ENCODE data around the gene PI4KA.

PI4KA gene

DNA sequence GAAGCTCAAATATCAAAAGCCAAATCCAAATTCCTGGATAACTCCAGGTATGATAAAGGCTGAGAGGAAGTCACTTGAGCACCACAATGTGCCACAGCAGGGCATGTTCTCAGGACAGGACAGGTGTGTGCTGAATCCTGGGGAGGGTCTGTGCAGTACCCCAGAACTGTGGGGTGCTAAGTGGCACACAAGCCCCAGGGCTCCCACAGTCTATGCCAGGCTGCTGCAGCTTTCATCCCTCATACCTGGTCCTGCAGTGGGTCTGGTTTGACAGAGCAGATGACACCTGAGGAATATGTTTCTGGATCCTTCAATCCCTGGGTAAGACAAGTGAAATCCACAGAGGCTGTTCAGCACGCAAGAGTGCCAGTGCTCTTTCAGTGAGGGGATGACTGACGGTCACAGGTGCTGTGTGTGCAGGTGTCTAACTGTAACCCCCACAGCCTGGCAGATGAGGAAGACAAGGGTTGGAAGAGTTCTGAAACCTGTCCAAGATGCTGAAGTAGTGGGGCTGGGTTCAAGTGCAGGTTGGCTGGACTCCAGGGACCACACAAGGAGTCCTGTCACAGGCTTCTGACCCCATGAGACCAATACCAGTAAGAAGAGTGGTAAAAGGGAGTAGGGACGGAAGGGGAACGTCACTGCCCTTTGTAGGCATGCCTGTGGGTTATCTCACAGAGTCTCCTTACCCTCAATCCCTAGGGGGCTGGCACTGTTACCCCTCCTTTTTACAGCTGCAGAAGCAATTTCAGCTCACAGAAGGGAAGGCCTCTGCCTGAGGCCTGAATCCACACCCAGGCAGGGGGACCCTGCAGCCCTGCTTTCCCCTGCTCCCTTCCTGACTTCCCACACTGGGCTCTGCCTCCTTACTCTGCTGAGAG is 70.6 kb downstream of the PI4KA start:
- Histone ChIP-seq H4K20me1 (ENCODE audit: insufficient read depth) (no peaks in the 10 kb centered on the region; the same call in 1 of the 2 replicates), H3K4me3 (IDR thresholded peaks at IDR 0.05; ENCODE audit: insufficient read depth, low read depth, low read length) (no peak overlapping the region), H3K4me2 (no peak overlapping the region), H2AFZ (ENCODE audit: low read depth) (no peak overlapping the region), H3K27me3 (ENCODE audit: insufficient read depth, low read depth) (no peaks in the 10 kb centered on the region), H3K4me1 (ENCODE audit: low read depth, poor library complexity, severe bottlenecking) (peaks cover 3% of the 10 kb centered on the region), H3K27ac (no peak overlapping the region), H3K36me3 (ENCODE audit: insufficient read depth) (no peaks in the 10 kb centered on the region), H3K9ac (no peak overlapping the region), H3K79me2 (ENCODE audit: insufficient read depth, low read depth) (no peaks in the 10 kb centered on the region)
- TF ChIP-seq, protein P1, sequence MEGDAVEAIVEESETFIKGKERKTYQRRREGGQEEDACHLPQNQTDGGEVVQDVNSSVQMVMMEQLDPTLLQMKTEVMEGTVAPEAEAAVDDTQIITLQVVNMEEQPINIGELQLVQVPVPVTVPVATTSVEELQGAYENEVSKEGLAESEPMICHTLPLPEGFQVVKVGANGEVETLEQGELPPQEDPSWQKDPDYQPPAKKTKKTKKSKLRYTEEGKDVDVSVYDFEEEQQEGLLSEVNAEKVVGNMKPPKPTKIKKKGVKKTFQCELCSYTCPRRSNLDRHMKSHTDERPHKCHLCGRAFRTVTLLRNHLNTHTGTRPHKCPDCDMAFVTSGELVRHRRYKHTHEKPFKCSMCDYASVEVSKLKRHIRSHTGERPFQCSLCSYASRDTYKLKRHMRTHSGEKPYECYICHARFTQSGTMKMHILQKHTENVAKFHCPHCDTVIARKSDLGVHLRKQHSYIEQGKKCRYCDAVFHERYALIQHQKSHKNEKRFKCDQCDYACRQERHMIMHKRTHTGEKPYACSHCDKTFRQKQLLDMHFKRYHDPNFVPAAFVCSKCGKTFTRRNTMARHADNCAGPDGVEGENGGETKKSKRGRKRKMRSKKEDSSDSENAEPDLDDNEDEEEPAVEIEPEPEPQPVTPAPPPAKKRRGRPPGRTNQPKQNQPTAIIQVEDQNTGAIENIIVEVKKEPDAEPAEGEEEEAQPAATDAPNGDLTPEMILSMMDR (conservative IDR thresholded peaks at IDR 0.05; ENCODE audit: low read depth, low read length) = no peak

DNA sequence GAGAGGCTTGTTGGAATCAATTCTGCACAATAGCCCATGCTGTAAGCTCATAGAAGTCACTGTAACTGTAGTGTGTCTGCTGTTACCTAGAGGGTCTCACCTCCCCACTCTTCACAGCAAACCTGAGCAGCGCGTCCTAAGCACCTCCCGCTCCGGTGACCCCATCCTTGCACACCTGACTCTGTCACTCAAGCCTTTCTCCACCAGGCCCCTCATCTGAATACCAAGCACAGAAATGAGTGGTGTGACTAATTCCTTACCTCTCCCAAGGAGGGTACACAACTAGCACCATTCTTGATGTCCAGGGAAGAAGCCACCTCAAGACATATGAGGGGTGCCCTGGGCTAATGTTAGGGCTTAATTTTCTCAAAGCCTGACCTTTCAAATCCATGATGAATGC is 71.4 kb downstream of the PI4KA start:
- H3K4me1 ChIP-seq (ENCODE audit: low read depth, poor library complexity, severe bottlenecking) = peaks cover 3% of the 10 kb centered on the region
- H3K27ac ChIP-seq = no peak overlapping the region
- H3K4me3 ChIP-seq (IDR thresholded peaks at IDR 0.05; ENCODE audit: insufficient read depth, low read depth, low read length) = no peak overlapping the region
- H4K20me1 ChIP-seq (ENCODE audit: insufficient read depth) = no peaks in the 10 kb centered on the region; the same call in 1 of the 2 replicates
- no peaks in the 10 kb centered on the region for H3K27me3 ChIP-seq (ENCODE audit: insufficient read depth, low read depth)
- TF ChIP-seq, protein P1 (conservative IDR thresholded peaks at IDR 0.05; ENCODE audit: low read depth, low read length) = no peak
- H3K79me2 ChIP-seq (ENCODE audit: insufficient read depth, low read depth) = no peaks in the 10 kb centered on the region
- H3K9ac ChIP-seq = no peak overlapping the region
- H2AFZ ChIP-seq (ENCODE audit: low read depth) = no peak overlapping the region
- H3K4me2 ChIP-seq = no peak overlapping the region
- no peaks in the 10 kb centered on the region for H3K36me3 ChIP-seq (ENCODE audit: insufficient read depth)

DNA sequence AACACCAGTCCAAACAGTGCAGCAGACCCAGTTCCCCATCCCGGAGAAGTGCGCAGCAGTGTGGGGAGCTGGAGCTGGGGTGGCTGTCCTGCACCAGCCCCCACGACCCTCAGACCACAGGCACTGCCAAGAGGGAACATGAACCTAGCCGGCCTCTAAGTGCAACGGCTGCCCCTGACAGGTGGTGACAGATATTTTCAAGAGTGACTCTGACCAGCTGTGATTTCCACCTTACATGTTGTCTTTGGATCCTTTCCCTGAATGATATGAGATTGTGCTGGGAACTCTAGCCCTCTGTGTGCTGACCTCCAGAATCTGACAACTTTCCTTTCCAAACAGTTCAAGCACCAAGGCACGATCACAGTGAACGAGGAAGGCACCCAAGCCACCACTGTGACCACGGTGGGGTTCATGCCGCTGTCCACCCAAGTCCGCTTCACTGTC is 72.1 kb downstream of the PI4KA start:
- H4K20me1 ChIP-seq (ENCODE audit: insufficient read depth) = no peaks in the 10 kb centered on the region; the same call in 1 of the 2 replicates
- H2AFZ ChIP-seq (ENCODE audit: low read depth) = no peak overlapping the region
- TF ChIP-seq, protein P1 (conservative IDR thresholded peaks at IDR 0.05; ENCODE audit: low read depth, low read length) = no peak
- no peak overlapping the region for H3K27ac ChIP-seq
- no peak overlapping the region for H3K4me2 ChIP-seq
- H3K36me3 ChIP-seq (ENCODE audit: insufficient read depth) = no peaks in the 10 kb centered on the region
- H3K4me3 ChIP-seq (IDR thresholded peaks at IDR 0.05; ENCODE audit: insufficient read depth, low read depth, low read length) = no peak overlapping the region
- H3K9ac ChIP-seq = no peak overlapping the region
- H3K27me3 ChIP-seq (ENCODE audit: insufficient read depth, low read depth) = no peaks in the 10 kb centered on the region
- no peaks in the 10 kb centered on the region for H3K79me2 ChIP-seq (ENCODE audit: insufficient read depth, low read depth)
- peaks cover 3% of the 10 kb centered on the region for H3K4me1 ChIP-seq (ENCODE audit: low read depth, poor library complexity, severe bottlenecking)

DNA sequence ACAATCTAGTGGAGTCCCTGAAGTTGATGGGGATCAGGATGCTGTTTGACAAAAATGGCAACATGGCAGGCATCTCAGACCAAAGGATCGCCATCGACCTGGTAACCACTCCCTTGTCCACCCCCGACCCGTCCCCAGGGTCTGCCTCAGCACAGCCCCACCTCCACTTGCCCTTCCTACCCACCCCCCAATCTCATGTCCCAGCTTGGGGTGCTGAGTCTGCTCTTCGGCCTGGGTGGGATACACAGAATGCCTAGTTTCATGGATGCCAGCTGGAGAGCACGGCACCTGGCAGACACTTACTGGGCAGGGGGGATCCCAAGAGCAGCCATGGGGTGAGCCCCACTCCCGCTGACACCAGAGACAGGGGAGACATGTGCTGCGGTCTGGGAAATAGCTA is 72.6 kb downstream of the PI4KA start:
- TF ChIP-seq, protein P1 (conservative IDR thresholded peaks at IDR 0.05; ENCODE audit: low read depth, low read length) = no peak
- Histone ChIP-seq H3K4me3 (IDR thresholded peaks at IDR 0.05; ENCODE audit: insufficient read depth, low read depth, low read length) (no peak overlapping the region), H3K27ac (no peak overlapping the region), H3K4me2 (no peak overlapping the region), H2AFZ (ENCODE audit: low read depth) (no peak overlapping the region), H3K4me1 (ENCODE audit: low read depth, poor library complexity, severe bottlenecking) (peaks cover 3% of the 10 kb centered on the region), H3K9ac (no peak overlapping the region), H3K79me2 (ENCODE audit: insufficient read depth, low read depth) (no peaks in the 10 kb centered on the region), H3K27me3 (ENCODE audit: insufficient read depth, low read depth) (no peaks in the 10 kb centered on the region), H3K36me3 (ENCODE audit: insufficient read depth) (no peaks in the 10 kb centered on the region), H4K20me1 (ENCODE audit: insufficient read depth) (no peaks in the 10 kb centered on the region; the same call in 1 of the 2 replicates)

All from KMS-11 (cell line).